ENCODE results near the gene NAB2.
"Not testable (repeated sequence)": the region's sequence is repeated elsewhere in the genome, so short reads cannot be mapped to it uniquely, and the experiment has no call there.

Gene NAB2, protein sequence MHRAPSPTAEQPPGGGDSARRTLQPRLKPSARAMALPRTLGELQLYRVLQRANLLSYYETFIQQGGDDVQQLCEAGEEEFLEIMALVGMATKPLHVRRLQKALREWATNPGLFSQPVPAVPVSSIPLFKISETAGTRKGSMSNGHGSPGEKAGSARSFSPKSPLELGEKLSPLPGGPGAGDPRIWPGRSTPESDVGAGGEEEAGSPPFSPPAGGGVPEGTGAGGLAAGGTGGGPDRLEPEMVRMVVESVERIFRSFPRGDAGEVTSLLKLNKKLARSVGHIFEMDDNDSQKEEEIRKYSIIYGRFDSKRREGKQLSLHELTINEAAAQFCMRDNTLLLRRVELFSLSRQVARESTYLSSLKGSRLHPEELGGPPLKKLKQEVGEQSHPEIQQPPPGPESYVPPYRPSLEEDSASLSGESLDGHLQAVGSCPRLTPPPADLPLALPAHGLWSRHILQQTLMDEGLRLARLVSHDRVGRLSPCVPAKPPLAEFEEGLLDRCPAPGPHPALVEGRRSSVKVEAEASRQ

DNA sequence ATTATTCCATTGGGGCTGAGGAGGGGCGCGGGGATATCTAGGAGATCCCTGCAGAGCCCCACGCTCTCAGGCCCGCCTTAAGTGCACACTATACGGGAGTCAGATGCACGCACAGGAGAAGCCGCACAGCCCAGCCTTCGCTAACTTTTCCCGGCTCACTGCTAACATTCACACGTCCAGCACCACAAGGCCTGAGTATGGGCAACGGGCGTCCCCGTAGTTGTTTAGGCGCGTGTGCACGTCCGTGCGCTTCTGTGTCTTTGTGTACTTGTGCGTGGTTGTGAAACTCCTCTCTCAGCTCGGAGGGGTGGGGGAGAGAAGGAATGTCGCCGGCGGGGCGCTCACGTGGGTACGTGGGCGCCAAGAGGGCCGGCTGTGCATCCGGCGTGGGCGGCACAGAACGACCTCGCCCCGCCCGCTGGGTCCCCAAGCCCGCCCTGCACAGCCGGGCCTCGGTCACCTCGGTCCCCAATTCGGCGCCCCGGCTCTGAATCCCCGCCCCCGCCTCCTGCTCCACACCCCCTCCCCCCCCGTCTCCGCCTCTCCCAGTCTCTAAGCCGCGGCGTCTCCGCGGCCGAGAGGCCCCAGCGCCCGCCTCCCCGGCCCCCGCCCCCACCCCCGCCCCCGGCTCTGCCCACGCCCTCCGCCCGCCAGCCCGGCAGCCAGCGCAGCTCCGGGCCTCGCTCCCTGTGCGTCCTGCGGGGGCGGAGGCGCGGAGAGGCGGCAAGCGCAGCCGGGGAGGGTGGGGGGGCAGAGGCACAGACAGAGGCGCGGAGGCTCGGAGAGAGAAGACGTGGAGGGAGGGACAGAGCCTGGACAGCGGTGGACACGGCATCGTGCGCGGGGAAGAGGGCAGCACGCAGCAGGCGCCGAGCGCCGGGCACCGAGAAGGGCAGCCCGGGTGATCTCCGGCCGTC is at the start of gene NAB2:
Gene NAB2, plus strand, starts transcription at position 761 of the 917 bp plus-strand sequence. CDS start 158 bp downstream, outside the sequence.
- DNase-seq: peak; percentile 98

DNA sequence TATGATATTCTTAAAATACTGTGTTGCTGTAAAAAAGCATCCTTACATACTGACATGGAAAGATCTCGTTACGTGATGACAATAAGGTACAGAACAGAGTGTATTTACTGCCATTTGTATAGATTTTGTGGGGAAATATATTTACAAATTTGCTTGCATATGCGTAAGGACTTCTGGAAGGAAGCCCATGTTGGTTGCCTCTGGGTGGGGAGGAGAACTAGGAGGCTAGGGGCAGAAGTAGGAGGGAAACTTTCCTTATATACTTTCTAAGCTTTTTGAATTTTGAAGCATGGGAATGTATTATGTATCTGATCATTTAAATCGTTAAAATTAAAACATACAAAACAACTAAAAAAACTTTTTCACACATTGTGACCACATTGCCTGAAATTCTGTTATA is 48.7 kb upstream of the NAB2 start:
- no peak for DNase-seq

DNA sequence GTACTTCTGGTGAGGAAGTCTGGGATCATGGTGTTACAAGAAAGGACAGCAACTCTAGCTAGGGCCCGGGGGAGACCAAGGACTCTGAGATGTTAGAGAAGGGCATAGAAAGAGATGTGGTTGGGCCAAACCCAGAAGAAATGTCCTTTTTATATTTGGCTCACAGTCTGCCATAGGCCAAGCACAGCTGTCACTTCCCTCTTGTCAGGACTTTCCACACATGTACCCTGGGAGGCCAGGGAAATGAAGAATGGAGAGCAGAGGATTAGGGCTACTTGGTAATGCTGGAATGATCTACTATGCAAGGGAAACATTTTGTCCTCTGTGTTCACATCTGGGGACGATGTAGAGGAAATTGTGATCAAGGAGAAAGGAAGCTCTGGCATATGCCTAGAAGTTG is 48.2 kb upstream of the NAB2 start:
- DNase-seq: no peak

DNA sequence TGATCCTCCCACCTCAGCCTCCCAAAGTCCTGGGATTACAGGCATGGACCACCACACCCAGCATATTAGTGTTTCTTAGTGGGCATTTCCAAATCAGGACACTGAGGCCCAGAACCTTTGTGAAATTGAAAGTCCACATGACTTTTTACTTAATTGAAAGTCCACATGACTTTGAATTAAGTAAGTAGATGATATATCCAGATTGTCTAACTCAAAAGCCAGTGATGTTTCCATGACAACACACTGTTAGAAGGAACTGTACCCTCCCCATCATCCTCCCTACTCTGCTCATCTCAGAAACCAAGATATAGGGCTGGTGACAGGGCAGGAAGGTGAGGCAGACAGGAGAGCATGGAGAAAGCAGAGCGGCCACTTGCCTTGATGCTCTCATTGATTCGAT is 46.2 kb upstream of the NAB2 start:
- no peak for DNase-seq

DNA sequence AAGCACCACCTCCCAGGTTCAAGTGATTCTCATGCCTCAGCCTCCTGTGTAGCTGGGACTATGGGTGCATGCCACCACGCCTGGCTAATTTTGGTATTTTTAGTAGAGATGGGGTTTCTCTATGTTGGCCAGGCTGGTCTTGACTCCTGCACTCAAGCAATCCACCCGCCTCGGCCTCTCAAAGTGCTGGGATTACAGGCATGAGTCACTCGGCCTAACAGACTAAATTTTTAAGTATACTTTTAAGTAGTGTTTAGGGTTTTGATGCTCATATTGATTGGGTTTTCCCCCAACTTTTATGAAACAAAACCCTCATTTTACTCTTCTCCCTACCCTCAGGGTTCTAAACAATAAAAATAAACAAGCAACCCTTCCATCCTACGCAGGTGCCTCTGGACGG is 44.4 kb upstream of the NAB2 start:
- DNase-seq: no peak

DNA sequence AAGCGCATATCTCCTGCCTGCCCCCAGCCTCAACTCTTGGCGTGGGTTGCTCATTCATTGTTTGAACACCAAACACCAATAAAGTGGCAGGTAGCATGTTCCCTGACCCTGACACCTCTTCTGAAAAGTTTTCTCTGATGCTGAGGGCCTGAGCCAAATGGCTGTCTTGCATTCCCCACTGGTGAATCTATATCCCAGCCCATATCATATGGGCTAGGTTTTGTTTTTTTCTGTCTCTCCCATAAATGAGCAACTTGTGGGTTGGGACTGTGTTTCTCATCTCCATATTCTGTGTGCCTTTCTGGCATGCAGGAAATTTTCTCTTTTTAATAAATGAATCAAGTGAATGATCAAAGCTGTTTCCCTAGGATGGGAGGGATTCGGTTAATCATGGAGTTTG is 44.0 kb upstream of the NAB2 start:
- DNase-seq: no peak

DNA sequence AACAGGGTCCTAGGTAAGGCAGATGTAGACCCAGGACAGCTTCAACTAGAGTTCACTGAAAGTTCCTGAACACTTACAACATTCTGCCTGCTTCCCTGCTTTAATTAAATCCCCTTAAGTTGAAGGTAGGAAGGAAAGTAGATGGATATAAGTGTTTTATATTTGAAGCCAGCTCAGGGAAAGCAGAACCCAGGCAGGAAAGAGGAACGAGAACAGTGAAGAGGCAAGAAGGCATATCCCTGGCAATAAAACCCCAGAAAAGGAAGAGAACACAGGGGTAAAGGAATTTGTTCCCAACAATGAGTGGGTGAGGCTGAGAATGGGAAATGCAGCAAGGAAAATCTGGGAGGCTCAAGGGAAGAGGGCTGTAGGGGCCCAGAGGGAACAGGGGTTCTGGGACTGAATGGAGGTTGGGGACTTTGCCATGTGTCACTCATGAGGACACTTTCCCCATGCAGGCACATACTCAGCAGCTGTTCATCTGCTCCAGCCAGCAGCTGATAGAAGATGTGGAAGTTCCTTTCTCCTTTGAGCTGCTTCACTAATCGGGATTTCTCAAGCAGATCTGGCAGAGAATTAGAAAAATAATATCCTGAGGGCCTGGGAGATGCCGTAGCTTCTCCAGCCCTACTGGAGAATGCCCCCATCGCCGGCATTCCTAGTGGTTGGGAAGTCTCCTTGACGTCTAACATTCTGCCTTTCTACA is 42.7 kb upstream of the NAB2 start:
- peak; percentile 33 for DNase-seq

DNA sequence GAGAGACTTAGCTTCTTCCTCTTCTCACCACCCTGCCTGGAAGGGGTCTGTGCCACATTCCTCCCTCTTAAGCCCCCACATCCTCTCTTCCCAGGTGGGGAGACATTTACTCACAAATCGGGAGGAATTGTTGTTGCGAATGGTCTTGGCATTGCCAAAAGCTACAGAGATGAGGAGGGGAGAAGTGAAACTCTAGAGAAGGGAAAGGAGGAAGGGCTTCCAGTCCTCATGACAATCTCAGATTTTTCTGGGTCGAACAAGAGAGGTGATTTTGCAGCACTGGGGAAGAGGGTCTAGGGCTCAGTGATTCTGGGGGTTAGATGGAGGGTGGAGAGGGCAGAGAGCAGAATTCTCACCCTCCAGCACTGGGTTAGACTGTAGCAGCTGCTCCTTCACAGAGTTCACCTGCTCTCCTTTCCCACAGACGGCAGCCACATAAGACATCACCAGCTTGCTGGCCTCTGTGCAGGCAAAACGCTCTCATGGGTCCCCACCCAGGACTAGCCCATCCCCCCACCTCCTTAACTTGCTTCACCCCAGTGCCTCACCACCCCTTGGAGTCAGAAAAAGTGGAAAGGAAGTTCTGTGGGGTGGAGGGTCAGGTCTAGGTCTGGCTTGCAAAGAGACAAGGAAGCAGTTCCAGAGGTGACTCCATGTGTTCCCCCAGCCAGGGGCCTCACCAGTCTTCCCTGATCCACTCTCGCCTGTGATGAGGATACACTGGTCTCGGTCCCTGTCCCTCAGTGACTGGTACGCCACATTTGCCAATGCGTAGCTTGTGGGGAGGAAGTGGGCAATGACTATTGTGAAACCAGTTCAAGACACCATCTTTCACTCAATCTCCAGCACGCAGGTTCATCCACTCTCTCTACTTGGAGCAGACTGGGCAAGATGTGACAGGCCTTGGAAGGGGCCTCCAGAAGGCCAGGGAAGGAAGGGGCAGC is 41.7 kb upstream of the NAB2 start:
- no peak for DNase-seq

DNA sequence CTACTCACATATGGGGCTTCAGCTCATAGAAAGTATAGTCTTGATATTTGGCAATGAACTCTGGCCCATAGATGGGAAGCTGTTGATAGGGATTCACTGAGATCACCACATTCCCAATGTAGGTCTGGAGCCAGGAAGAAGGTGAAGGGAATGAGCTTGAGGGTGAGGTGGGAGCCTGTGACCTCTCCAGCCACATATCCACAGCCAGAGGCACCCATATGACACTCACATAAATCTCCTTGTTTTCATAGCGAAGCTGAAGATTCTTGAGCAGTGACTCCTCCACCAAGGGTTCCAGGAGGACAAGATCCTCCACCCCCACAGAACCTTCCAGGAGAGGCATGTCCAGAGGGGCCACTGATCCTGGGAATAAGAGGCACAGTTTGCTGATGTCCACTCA is 40.9 kb upstream of the NAB2 start:
- DNase-seq: no peak

DNA sequence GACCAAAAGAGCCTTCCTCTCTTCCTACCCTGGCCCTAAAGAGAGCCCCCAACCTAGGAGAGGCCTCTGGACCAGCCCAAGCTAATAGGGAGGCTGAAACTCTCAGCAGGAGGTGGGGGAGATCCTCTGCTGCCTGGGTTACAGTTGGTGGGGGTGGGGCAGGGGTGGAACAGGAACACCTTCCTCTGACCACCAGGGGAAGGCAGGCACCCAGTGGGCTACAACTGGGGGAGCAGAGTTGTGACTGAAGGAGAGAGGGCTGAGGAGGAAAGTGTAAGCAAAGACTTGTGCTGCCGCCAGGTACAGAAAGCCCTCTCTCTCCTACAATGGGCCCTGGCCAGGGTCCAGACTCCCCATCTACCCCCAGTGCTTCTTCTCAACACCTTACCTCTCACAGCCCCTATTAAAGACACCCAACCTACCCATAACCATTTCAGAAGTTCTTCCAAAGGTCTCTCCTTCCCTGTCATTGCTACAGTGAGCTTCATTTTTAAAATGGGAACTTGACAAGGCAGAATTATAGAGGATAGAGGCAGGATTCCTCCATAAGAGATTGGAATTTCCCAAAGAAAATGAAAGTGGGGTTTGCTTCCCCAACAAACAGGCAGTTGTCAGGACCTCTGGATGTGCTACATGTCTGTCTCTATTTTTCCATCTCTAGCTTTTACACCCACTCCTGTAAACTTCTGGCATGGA is 40.3 kb upstream of the NAB2 start:
- DNase-seq: no peak

DNA sequence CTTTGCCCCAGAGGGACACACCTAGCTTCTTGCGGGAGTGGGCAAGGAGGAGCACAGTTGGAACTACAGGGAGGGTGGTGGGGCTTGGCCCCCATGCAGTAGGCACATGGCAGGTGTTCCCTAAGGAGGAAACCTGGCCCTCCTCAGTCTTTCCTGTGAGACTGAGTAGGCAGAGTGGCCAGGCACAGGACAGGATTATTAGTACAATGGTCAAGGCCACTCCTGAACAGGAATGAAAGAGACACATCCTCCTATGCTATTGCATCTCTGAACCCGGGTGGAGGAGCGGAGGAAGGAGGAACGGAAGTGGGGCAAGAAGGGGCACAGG is 39.8 kb upstream of the NAB2 start:
- no peak for DNase-seq

DNA sequence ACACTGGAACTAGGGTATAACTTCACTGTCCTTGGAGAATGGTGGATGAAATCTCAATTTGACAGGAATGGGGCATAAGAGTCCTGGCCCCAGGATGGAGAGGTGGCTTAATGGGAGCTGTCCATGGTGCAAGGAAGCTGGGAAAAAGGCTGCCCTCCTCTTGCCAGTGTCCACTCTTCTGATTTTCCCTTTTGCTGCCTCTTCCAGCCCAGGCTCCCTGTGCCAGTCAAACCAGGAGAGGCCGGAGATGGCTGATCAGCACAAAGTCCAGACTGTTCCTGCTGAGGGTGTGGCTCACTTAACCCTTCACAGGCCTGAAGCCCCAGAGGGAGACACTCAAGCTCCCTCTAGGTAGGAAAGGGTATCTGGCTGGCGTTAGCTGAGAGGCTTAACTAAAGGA is 39.0 kb upstream of the NAB2 start, which contains the start of gene MYO1A:
Gene MYO1A, minus strand, starts transcription at position 240 of the 400 bp plus-strand sequence. CDS start 1,806 bp downstream, outside the sequence.
- no peak for DNase-seq

DNA sequence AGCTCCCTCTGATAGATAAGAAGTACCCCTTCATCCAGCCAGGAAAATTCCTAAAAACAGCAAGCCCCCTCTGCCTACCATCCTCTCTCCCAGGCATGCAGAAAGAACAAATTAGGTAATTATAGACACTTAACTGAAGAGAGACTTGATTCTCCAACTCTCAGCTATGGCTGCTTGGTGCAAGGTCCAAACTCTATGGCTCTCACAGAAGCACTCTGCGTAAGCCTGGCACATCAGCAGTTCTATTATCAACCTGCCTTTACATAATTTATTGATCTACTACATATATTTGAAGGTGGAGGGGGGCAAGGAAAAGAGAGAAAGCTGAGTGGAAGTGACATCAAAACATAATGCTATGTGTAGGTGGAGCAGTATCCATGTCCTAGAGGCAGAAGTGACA is 37.9 kb upstream of the NAB2 start:
- DNase-seq: no peak

DNA sequence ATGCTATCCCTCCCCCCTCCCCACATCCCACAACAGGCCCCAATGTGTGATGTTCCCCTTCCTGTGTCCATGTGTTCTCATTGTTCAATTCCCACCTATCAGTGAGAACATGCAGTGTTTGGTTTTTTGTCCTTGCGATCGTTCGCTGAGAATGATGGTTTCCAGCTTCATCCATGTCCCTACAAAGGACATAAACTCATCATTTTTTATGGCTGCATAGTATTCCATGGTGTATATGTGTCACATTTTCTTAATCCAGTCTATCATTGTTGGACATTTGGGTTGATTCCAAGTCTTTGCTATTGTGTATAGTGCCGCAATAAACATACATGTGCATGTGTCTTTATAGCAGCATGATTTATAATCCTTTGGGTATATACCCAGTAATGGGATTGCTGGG is 35.8 kb upstream of the NAB2 start:
- DNase-seq: not testable (repeated sequence)

DNA sequence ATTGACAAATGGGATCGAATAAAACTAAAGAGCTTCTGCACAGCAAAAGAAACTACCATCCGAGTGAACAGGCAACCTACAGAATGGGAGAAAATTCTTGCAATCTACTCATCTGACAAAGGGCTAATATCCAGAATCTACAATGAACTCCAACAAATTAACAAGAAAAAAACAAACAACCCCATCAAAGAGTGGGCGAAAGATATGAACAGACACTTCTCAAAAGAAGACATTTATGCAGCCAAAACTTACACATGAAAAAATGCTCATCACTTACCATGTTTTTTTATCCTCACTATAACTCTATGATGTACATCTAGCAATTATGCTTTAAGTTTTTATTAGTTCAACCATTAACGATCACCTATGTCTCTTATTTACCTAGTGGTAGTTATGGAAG is 35.0 kb upstream of the NAB2 start:
- DNase-seq: not testable (repeated sequence)

DNA sequence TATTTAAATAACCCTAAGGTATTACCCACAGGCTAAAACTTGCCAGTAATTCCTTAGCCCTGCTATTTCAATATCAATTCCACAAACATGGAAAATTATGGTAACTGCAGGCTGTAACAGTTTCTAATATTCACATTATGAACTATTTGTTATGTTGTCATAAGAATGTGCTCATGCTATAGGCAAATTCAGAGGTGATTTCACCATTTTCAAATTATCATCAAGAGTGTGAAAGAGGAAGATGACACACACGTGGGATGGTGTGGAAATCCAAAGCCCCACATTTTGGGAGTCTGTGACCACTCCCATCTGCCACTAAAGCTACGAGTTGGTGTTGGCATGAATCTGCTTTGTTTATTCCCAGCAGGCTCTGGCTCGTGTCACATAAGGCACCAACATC is 33.1 kb upstream of the NAB2 start:
- no peak for DNase-seq

DNA sequence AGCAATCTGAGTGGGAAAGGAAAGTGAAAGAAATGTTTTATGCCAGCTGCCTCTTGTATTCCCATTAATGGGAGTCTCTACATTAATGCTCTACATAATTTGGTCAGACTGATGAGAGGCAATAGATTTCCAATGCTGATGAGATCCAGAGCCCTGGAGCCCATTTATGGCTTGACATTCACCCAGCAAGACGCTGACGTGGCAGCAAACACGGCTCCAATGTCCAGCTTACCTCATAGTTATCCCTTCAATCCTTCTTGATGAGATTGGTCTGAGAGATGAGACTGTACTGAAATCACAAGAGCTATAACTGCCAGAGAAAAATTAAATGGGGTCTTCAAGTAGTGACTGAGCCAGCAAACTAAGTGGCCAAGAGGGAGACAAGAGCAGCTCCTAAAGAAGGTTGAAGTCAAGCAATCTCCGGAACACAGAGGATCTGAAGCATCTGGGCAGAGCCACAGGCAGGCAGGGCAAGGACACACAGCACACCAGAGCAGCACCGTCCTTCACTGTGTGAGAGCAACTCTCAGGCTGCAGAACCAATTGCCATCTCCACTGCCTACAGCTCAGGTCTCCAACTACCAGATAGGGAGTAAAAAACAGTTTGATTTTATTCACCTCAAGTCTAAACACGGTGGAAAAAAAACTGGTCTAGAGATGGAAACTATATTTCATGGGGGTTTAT is 31.7 kb upstream of the NAB2 start:
- no peak for DNase-seq

DNA sequence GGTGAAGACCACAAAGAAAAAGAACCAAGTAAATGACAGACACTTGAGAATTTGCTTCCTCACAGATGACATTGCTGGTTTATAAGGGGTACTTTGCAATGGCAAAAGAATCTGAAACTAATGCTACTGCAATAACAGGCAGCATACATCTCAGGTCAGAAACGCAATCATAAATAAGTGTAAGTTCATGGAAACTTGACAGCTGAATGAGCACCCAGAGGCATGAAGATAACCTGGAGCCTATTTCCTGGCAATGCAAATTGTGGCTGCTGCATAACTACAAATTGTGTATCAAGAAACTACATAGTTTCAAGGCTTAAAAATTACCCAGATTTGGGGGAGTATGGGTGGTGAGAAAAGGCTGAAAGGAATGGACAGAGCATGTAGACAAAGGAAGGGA is 30.5 kb upstream of the NAB2 start:
- no peak for DNase-seq

DNA sequence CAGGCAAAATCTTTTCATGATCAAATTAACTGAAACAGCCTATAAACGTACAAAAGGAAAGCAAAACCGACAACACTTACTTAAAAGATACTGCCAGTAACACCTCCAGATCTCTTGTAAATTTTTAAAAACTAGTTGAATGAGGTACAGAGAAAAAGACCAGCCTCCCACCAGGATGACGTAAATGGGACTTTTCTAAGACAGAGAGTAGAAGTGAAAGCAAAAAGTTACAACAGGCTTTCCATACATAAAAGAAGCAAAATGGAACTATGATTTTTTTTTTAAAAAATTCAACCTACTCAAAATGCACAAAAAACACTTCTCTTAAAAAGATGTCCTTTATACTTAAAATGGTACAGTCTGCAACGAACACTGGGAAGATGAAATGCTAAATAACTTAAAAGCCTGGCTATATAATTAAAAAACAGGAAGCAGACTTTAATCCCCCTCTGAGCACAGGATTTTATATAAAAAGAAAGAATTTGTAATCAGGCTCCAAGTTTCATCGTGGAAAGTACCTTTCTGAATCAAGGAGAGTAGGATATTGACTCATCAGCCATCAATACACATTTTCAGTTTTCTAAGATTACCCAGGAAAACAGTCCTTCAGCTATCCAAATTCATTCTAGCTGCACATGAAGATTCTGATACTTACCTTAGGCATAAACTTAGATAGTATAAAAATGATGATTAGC is 24.8 kb upstream of the NAB2 start:
- DNase-seq: no peak

DNA sequence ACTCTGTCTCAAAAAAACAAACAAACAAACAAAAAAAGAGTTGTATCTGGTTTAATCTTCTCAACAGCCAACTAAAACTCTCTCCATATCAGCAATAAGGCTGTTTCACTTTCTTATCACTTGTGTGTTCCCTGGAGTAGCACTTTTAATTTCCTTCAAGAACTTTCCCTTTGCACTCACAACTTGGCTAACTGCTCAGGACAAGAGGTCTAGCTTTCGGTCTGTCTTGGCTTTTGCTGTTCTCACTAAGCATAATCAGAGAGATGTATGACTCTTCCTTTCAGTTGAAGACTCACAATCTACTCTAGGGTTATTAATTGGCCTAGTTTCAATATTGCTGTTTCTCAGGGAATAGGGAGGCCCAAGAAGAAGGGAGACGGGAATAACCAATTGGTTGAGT is 22.7 kb upstream of the NAB2 start:
- no peak for DNase-seq

All from right hindlimb (tissue), 1 donor.